Activated CD4-positive, alpha-beta T cell treated with anti-CD3 and anti-CD28 coated beads for 24 hours (primary cell): ENCODE measurements around the gene IQCE.

Experiments used
- DNase-seq, 2 donors: peaks; one replicate each; pipeline ENCODE4 v3.0.0-alpha.2; 2020; ENCODE audit warnings: low read depth in 2 of 2

IQCE gene

GRCh38 chr7:2662273-2663120 lies 103.7 kb downstream of the IQCE start:
- DNase-seq = no peak

GRCh38 chr7:2663121-2663886 lies 104.5 kb downstream of the IQCE start:
- DNase-seq = no peak

- DNase-seq = no peak
These were observed 105.2 kb downstream of the IQCE start for GRCh38 chr7:2663960-2664359.
